Sigmoid colon (tissue), 4 donors: ENCODE data around the gene RESF1.

Source experiments
- EP300 ChIP-seq, 4 donors: sonication (generic); formaldehyde crosslinking; IDR thresholded peaks; one replicate each; pipeline ENCODE4 v1.6.1; 2017; ENCODE audit warnings: antibody characterized with exemption in 4 of 4
- POLR2A ChIP-seq, 2 donors: fragments of 450-650 bp; IDR thresholded peaks; one replicate each; pipeline ENCODE4 v1.6.1; 2016; ENCODE audit warnings: antibody characterized with exemption in 2 of 2, mild to moderate bottlenecking in 2 of 2, moderate library complexity in 2 of 2
- POLR2AphosphoS5 ChIP-seq, 4 donors: sonication (generic); formaldehyde crosslinking; IDR thresholded peaks; one replicate each; pipeline ENCODE4 v1.6.1; 2017; ENCODE audit warnings: antibody characterized with exemption in 4 of 4
- TF ChIP-seq, protein P1 (sequence below), 4 experiments: fragments of 450-650 bp in 3 of 4; fragments of 200-600 bp in 1 of 4; IDR thresholded peaks; one replicate each; pipeline ENCODE4 v1.5.1; 2016 to 2019; ENCODE audit warnings: antibody characterized with exemption in 4 of 4, mild to moderate bottlenecking in 3 of 4, moderate library complexity in 2 of 4

DNA sequence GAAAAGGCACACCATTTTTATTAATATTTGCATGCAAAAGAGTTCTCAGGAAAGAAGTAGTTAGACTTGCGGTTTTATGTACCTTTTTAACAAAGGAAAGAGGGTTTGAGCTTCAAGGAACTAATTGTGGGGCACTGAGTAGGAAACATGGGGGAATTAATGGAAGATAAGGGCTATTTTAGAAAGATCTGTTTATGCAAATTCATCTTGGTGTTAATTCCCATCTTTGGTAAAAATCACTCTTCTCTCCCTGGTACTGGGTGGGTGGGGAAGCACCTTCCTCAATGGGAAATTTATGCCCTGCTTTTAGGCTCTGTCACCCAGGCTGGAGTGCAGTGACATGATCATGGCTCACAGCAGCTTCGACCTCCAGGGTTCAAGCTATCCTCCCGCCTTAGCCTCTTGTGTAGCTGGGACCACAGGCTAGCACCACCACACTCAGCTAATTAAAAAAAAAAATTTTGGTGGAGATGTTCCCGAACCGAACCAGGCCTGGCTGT, 30.1 kb upstream of the RESF1 start:
- TF ChIP-seq POLR2A (IDR thresholded peaks at IDR 0.05) (no peak), POLR2AphosphoS5 (IDR thresholded peaks at IDR 0.05) (no peak), EP300 (IDR thresholded peaks at IDR 0.05) (no peak)
- TF ChIP-seq, protein P1, sequence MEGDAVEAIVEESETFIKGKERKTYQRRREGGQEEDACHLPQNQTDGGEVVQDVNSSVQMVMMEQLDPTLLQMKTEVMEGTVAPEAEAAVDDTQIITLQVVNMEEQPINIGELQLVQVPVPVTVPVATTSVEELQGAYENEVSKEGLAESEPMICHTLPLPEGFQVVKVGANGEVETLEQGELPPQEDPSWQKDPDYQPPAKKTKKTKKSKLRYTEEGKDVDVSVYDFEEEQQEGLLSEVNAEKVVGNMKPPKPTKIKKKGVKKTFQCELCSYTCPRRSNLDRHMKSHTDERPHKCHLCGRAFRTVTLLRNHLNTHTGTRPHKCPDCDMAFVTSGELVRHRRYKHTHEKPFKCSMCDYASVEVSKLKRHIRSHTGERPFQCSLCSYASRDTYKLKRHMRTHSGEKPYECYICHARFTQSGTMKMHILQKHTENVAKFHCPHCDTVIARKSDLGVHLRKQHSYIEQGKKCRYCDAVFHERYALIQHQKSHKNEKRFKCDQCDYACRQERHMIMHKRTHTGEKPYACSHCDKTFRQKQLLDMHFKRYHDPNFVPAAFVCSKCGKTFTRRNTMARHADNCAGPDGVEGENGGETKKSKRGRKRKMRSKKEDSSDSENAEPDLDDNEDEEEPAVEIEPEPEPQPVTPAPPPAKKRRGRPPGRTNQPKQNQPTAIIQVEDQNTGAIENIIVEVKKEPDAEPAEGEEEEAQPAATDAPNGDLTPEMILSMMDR (IDR thresholded peaks at IDR 0.05), result no peak
